K562 (cell line): ENCODE data around the gene KRTAP2-1. TPM values are rescaled to one million over a fixed set of nuclear protein-coding genes. Genes with fewer than 3 reads are reported as not detected.

ENCODE experiments used
- CHCHD3 ChIP-seq: fragments of 250-450 bp; sonication (Bioruptor Pico); IDR thresholded peaks from 2 replicates; pipeline ENCODE4 v2.1.2; 2022; ENCODE audit warnings: mild to moderate bottlenecking
- DMBX1 ChIP-seq: fragments of 250-450 bp; sonication (Bioruptor Pico); IDR thresholded peaks from 2 replicates; pipeline ENCODE4 v1.8.0; 2022; ENCODE audit warnings: inconsistent platforms, mild to moderate bottlenecking, moderate library complexity, borderline replicate concordance
- MCM2 ChIP-seq: fragments of 450-650 bp; IDR thresholded peaks from 2 replicates; pipeline ENCODE4 v1.6.1; 2017; ENCODE audit warnings: low read depth, mild to moderate bottlenecking
- RBM22 ChIP-seq: fragments of 200-400 bp; formaldehyde crosslinking; IDR thresholded peaks from 2 replicates; pipeline ENCODE4 v1.6.1; 2018; ENCODE audit warnings: low read length, low read depth; ENCODE audit not compliant: poor library complexity, severe bottlenecking
- SREBF1 ChIP-seq: fragments of 150-350 bp; IDR thresholded peaks from 2 replicates; pipeline ENCODE4 v1.6.1; 2014; ENCODE audit warnings: antibody characterized with exemption, low read depth, low read length, borderline replicate concordance
- SRF ChIP-seq, 2 experiments: fragments of 250-450, 450-650 bp in 1 of 2; sonication (Bioruptor Pico) in 1 of 2; sonication (generic) in 1 of 2; formaldehyde crosslinking; IDR thresholded peaks; 2 replicates each; pipeline versions ENCODE4 v1.5.0 to v1.5.1; 2020 to 2022; ENCODE audit warnings: mild to moderate bottlenecking in 1 of 2, missing genetic modification reagents in 1 of 2
- ZKSCAN1 ChIP-seq: fragments of 150-350 bp; IDR thresholded peaks from 2 replicates; pipeline ENCODE4 v1.6.1; 2016; ENCODE audit warnings: low read depth, low read length
- ZNF224 ChIP-seq: sonication (generic); formaldehyde crosslinking; IDR thresholded peaks from 2 replicates; pipeline ENCODE4 v1.8.0; 2022; ENCODE audit warnings: mild to moderate bottlenecking, missing genetic modification reagents
- ZNF324 ChIP-seq: fragments of 250-450 bp; sonication (Bioruptor Pico); IDR thresholded peaks from 2 replicates; pipeline ENCODE4 v1.4.0; 2020; ENCODE audit warnings: mild to moderate bottlenecking
- ZNF609 ChIP-seq: sonication (generic); formaldehyde crosslinking; IDR thresholded peaks from 2 replicates; pipeline ENCODE4 v1.8.1; 2023; ENCODE audit warnings: missing genetic modification reagents, mild to moderate bottlenecking, borderline replicate concordance
- ZNF780A ChIP-seq: fragments of 250-450 bp; sonication (Bioruptor Pico); IDR thresholded peaks from 2 replicates; pipeline ENCODE4 v1.5.0; 2021; ENCODE audit warnings: mild to moderate bottlenecking
- polyA plus RNA-seq, 8 experiments: library from polyadenylated mRNA; depleted of rRNA in 4 of 8; stranded (reverse) in 5 of 8; unstranded in 3 of 8; fragments of >200 nt; fragmentation: Nextera tagmentation in 2 of 8; fragmentation: Illumina TruSeq in 1 of 8; extraction: Ambion mirVana in 2 of 8; extraction: Trizol in 1 of 8; gene quantifications; 2 replicates each; pipeline versions ENCODE4 v1.2.1 to v1.2.3, GENCODE V29; 2011 to 2014; ENCODE audit warnings: inconsistent platforms in 1 of 8, missing spikeins in 1 of 8
- total RNA-seq, 7 experiments: library from RNA; depleted of rRNA in 6 of 7; stranded (reverse); fragments of >200 nt in 6 of 7; fragmentation: Illumina TruSeq in 2 of 7; extraction: Trizol in 2 of 7; gene quantifications; 2 replicates each; pipeline versions ENCODE4 v1.2.1 to v1.2.3, GENCODE V29; 2011 to 2021; ENCODE audit warnings: low replicate concordance in 1 of 7
- TF ChIP-seq, protein P1 (sequence below): sonication (generic); formaldehyde crosslinking; IDR thresholded peaks from 2 replicates; pipeline ENCODE4 v1.8.1; 2022; ENCODE audit warnings: missing genetic modification reagents
- TF ChIP-seq, protein P2 (sequence below), 2 experiments: fragments of 450-650 bp; conservative IDR thresholded peaks; 2 replicates each; pipeline ENCODE4 v1.6.1; 2017; ENCODE audit warnings: mild to moderate bottlenecking in 2 of 2, moderate library complexity in 2 of 2
- TF ChIP-seq, protein P3 (sequence below): IDR thresholded peaks from 3 replicates; pipeline ENCODE4 v1.6.1; 2011; ENCODE audit warnings: borderline replicate concordance, mild to moderate bottlenecking, moderate library complexity; ENCODE audit not compliant: insufficient read length; ENCODE audit errors: extremely low read depth

KRTAP2-1 gene
- total and polyA plus RNA-seq, 9 of the 15 experiments (the other 6 are each of a cell fraction or from before 2014, with no cell fraction given), result not detected

GRCh38 chr17:41065829-41066624, 18.9 kb upstream of the KRTAP2-1 start, which contains the start of gene KRTAP2-4 (continued):
- TF ChIP-seq, protein P1, sequence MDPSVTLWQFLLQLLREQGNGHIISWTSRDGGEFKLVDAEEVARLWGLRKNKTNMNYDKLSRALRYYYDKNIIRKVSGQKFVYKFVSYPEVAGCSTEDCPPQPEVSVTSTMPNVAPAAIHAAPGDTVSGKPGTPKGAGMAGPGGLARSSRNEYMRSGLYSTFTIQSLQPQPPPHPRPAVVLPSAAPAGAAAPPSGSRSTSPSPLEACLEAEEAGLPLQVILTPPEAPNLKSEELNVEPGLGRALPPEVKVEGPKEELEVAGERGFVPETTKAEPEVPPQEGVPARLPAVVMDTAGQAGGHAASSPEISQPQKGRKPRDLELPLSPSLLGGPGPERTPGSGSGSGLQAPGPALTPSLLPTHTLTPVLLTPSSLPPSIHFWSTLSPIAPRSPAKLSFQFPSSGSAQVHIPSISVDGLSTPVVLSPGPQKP (CRISPR knock-in tag), result no peak
- TF ChIP-seq SRF (CRISPR knock-in tag; IDR thresholded peaks at IDR 0.05), result no peak
- no peak for TF ChIP-seq DMBX1
- TF ChIP-seq CHCHD3 (CRISPR knock-in tag), result no peak
- no peak for TF ChIP-seq SREBF1
- no peak for TF ChIP-seq RBM22
- TF ChIP-seq, protein P2, sequence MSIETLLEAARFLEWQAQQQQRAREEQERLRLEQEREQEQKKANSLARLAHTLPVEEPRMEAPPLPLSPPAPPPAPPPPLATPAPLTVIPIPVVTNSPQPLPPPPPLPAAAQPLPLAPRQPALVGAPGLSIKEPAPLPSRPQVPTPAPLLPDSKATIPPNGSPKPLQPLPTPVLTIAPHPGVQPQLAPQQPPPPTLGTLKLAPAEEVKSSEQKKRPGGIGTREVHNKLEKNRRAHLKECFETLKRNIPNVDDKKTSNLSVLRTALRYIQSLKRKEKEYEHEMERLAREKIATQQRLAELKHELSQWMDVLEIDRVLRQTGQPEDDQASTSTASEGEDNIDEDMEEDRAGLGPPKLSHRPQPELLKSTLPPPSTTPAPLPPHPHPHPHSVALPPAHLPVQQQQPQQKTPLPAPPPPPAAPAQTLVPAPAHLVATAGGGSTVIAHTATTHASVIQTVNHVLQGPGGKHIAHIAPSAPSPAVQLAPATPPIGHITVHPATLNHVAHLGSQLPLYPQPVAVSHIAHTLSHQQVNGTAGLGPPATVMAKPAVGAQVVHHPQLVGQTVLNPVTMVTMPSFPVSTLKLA (conservative IDR thresholded peaks at IDR 0.05), result no peak
- TF ChIP-seq ZKSCAN1, result no peak
- TF ChIP-seq ZNF224, result no peak
- TF ChIP-seq ZNF324 (CRISPR knock-in tag), result no peak
- TF ChIP-seq ZNF609 (CRISPR knock-in tag), result no peak
- TF ChIP-seq, protein P3, sequence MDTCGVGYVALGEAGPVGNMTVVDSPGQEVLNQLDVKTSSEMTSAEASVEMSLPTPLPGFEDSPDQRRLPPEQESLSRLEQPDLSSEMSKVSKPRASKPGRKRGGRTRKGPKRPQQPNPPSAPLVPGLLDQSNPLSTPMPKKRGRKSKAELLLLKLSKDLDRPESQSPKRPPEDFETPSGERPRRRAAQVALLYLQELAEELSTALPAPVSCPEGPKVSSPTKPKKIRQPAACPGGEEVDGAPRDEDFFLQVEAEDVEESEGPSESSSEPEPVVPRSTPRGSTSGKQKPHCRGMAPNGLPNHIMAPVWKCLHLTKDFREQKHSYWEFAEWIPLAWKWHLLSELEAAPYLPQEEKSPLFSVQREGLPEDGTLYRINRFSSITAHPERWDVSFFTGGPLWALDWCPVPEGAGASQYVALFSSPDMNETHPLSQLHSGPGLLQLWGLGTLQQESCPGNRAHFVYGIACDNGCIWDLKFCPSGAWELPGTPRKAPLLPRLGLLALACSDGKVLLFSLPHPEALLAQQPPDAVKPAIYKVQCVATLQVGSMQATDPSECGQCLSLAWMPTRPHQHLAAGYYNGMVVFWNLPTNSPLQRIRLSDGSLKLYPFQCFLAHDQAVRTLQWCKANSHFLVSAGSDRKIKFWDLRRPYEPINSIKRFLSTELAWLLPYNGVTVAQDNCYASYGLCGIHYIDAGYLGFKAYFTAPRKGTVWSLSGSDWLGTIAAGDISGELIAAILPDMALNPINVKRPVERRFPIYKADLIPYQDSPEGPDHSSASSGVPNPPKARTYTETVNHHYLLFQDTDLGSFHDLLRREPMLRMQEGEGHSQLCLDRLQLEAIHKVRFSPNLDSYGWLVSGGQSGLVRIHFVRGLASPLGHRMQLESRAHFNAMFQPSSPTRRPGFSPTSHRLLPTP, result no peak
- TF ChIP-seq MCM2, result no peak
- TF ChIP-seq ZNF780A (CRISPR knock-in tag), result no peak
